DND-41 (cell line): ENCODE data around the gene RFX2.

Source experiments
- EZH2 ChIP-seq: IDR thresholded peaks from 3 replicates; pipeline ENCODE4 v1.6.1; 2012; ENCODE audit warnings: borderline replicate concordance, low read depth, mild to moderate bottlenecking, moderate library complexity, low read length, inconsistent platforms; ENCODE audit not compliant: severe bottlenecking
- TF ChIP-seq, protein P1 (sequence below): IDR thresholded peaks from 2 replicates; pipeline ENCODE4 v1.5.1; 2012; ENCODE audit warnings: borderline replicate concordance, low read length, moderate library complexity, mild to moderate bottlenecking; ENCODE audit not compliant: poor library complexity, severe bottlenecking; ENCODE audit errors: extremely low read depth

DNA sequence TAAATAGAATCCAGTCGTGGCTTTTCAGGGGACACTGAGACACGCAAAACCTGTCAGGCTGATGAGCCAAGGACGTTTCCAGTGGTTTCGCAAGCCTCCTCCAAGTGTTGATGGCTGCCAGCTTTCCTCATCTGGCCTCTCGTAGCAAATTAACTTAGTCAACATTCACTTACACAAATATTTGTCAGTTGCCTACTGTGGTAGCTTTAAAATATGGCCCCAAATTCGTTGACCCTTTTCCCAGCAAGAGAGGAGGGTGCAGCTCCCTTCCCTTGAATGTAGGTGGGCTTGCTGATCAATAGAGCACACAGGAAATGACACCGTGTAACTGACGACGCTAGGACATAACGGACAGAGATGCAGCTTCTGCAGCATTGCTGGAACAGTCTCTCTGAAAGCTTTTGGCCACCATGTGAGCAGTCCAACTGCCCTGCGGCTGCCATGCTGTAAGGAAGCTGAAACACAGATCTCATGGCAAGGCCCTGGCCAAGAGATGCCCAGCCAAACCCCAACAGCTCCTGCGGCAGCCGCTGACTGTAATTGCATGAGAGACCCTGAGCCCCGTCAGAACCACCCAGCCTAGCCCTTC is 126.8 kb downstream of the RFX2 start:
- TF ChIP-seq, protein P1, sequence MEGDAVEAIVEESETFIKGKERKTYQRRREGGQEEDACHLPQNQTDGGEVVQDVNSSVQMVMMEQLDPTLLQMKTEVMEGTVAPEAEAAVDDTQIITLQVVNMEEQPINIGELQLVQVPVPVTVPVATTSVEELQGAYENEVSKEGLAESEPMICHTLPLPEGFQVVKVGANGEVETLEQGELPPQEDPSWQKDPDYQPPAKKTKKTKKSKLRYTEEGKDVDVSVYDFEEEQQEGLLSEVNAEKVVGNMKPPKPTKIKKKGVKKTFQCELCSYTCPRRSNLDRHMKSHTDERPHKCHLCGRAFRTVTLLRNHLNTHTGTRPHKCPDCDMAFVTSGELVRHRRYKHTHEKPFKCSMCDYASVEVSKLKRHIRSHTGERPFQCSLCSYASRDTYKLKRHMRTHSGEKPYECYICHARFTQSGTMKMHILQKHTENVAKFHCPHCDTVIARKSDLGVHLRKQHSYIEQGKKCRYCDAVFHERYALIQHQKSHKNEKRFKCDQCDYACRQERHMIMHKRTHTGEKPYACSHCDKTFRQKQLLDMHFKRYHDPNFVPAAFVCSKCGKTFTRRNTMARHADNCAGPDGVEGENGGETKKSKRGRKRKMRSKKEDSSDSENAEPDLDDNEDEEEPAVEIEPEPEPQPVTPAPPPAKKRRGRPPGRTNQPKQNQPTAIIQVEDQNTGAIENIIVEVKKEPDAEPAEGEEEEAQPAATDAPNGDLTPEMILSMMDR = no peak
- TF ChIP-seq EZH2 = no peak
